Common myeloid progenitor, CD34-positive (primary cell): ENCODE data around the gene SLIT3.

Experiments used
- CTCF ChIA-PET: fragments of 350-600 bp; sonication (Branson Sonifier 250); formaldehyde crosslinking; loops from one replicate; lab custom pipeline; 2021; ENCODE audit warnings: antibody characterized with exemption; lab: Charles Lee
- POLR2A ChIA-PET: fragments of 350-600 bp; sonication (Branson Sonifier 250); formaldehyde crosslinking; loops from one replicate; lab custom pipeline; 2021; ENCODE audit warnings: antibody characterized with exemption; lab: Charles Lee
- DNase-seq, 3 donors: peaks; one replicate each; pipeline versions ENCODE4 v3.0.0 to v3.0.0-alpha.2; 2013
- H3K27ac ChIP-seq, 2 experiments: 1 replicate in 1 of 2; 2 replicates in 1 of 2; pipeline ENCODE4 v1.7.0; 2013; ENCODE audit warnings: inconsistent platforms in 2 of 2, low read length in 2 of 2, mild to moderate bottlenecking in 2 of 2, low read depth in 1 of 2, moderate library complexity in 1 of 2; ENCODE audit not compliant: severe bottlenecking in 2 of 2, insufficient read depth in 1 of 2, poor library complexity in 1 of 2
- H3K27me3 ChIP-seq, 5 experiments: replicated peaks in 2 of 5; 1 replicate in 3 of 5; 2 replicates in 2 of 5; pipeline versions ENCODE4 v1.6.1 to v1.7.0; 2013; ENCODE audit warnings: low read length in 4 of 5, mild to moderate bottlenecking in 2 of 5, moderate library complexity in 2 of 5, inconsistent platforms in 1 of 5; ENCODE audit not compliant: insufficient read depth in 5 of 5, control insufficient read depth in 4 of 5
- H3K36me3 ChIP-seq, 4 experiments: 1 replicate in 2 of 4; 2 replicates in 2 of 4; pipeline versions ENCODE4 v1.6.1 to v1.7.0; 2013; ENCODE audit warnings: low read length in 3 of 4, control low read depth in 1 of 4, mild to moderate bottlenecking in 1 of 4; ENCODE audit not compliant: control insufficient read depth in 4 of 4, insufficient read depth in 4 of 4
- H3K4me1 ChIP-seq, 4 experiments: 1 replicate in 3 of 4; 2 replicates in 1 of 4; pipeline versions ENCODE4 v1.6.1 to v1.7.1; 2013; ENCODE audit warnings: low read length in 3 of 4, mild to moderate bottlenecking in 3 of 4, control low read depth in 1 of 4, inconsistent platforms in 1 of 4, moderate library complexity in 1 of 4; ENCODE audit not compliant: control insufficient read depth in 4 of 4, insufficient read depth in 4 of 4; ENCODE audit errors: control extremely low read depth in 1 of 4
- H3K4me3 ChIP-seq, 7 experiments: 1 replicate in 4 of 7; 2 replicates in 3 of 7; pipeline versions ENCODE4 v1.5.1 to v1.7.0; 2013; ENCODE audit warnings: mild to moderate bottlenecking in 7 of 7, low read length in 6 of 7, moderate library complexity in 6 of 7, inconsistent platforms in 2 of 7, low read depth in 2 of 7, control low read depth in 1 of 7; ENCODE audit not compliant: insufficient read depth in 4 of 7, control insufficient read depth in 1 of 7; ENCODE audit errors: extremely low read depth in 1 of 7
- H3K9me3 ChIP-seq, 5 experiments: 1 replicate in 4 of 5; 2 replicates in 1 of 5; pipeline versions ENCODE4 v1.6.1 to v1.7.1; 2013; ENCODE audit warnings: low read length in 4 of 5, mild to moderate bottlenecking in 2 of 5, inconsistent platforms in 1 of 5, low read depth in 1 of 5, moderate library complexity in 1 of 5; ENCODE audit not compliant: control insufficient read depth in 4 of 5, insufficient read depth in 2 of 5; ENCODE audit errors: control extremely low read depth in 1 of 5
- WGBS: methylation state at CpG from one replicate; pipeline ENCODE4 v1.1.5; 2013; ENCODE audit not compliant: insufficient coverage; 5-methylcytosine and 5-hydroxymethylcytosine counted together

The SLIT3 gene

GRCh38 chr5:168898247-168898911 is 402.6 kb downstream of the SLIT3 start:
- H3K27me3 ChIP-seq, result no peaks in the 10 kb centered on the region
- no peaks in the 10 kb centered on the region for H3K9me3 ChIP-seq
- H3K27ac ChIP-seq, result no peak overlapping the region
- H3K4me3 ChIP-seq, result no peak overlapping the region
- POLR2A ChIA-PET, result no interaction called here
- CTCF ChIA-PET, result interaction anchor here (1.0 kb wide), 1 partner anchor 22 kb away, joined by 3 read pairs; no protein-coding TSS in a partner anchor
- WGBS, result 100% methylated on average over 1 of the region's 7 CpGs
- H3K4me1 ChIP-seq, result peaks cover 0 to 4% (median 3%) of the 10 kb centered on the region in 4 experiments
- no peaks in the 10 kb centered on the region for H3K36me3 ChIP-seq
- no peak for DNase-seq

- 86% methylated on average over 3 of the region's 8 CpGs for WGBS
- Histone ChIP-seq H3K27me3 (no peaks in the 10 kb centered on the region), H3K36me3 (no peaks in the 10 kb centered on the region), H3K4me3 (no peak overlapping the region), H3K4me1 (peaks cover 0 to 4% (median 3%) of the 10 kb centered on the region in 4 experiments), H3K9me3 (no peaks in the 10 kb centered on the region), H3K27ac (no peak overlapping the region)
- CTCF ChIA-PET, result interaction anchor here (1.0 kb wide), 1 partner anchor 23 kb away, joined by 3 read pairs; no protein-coding TSS in a partner anchor
- POLR2A ChIA-PET, result no interaction called here
- DNase-seq, result no peak
These were observed 403.4 kb downstream of the SLIT3 start for GRCh38 chr5:168897387-168898122.

- DNase-seq, result no peak
- 100% methylated on average over 2 of the region's 5 CpGs for WGBS
- ChIA-PET POLR2A (no interaction called here), CTCF (no interaction called here)
- Histone ChIP-seq H3K4me1 (peaks cover 0 to 4% (median 3%) of the 10 kb centered on the region in 4 experiments), H3K27ac (no peak overlapping the region), H3K9me3 (no peaks in the 10 kb centered on the region), H3K27me3 (no peaks in the 10 kb centered on the region), H3K36me3 (no peaks in the 10 kb centered on the region), H3K4me3 (no peak overlapping the region)
These were observed 405.5 kb downstream of the SLIT3 start for GRCh38 chr5:168895295-168896071.

GRCh38 chr5:168893283-168893682 is 407.7 kb downstream of the SLIT3 start:
- Histone ChIP-seq H3K36me3 (no peaks in the 10 kb centered on the region), H3K9me3 (no peaks in the 10 kb centered on the region), H3K4me1 (no peaks in the 10 kb centered on the region), H3K27me3 (no peaks in the 10 kb centered on the region), H3K4me3 (no peak overlapping the region), H3K27ac (no peak overlapping the region)
- ChIA-PET CTCF (interaction anchor here (0.6 to 1.6 kb wide), 3 partner anchors 12 to 845 kb away, joined by 3 to 6 read pairs (median 3); no protein-coding TSS in a partner anchor), POLR2A (no interaction called here)
- WGBS, result 95% methylated on average over 4 of the region's 4 CpGs
- no peak for DNase-seq

GRCh38 chr5:168892618-168893186 is 408.2 kb downstream of the SLIT3 start:
- POLR2A ChIA-PET, result no interaction called here

GRCh38 chr5:168890816-168891812 is 409.8 kb downstream of the SLIT3 start:
- Histone ChIP-seq H3K9me3 (no peaks in the 10 kb centered on the region), H3K27ac (no peak overlapping the region), H3K36me3 (no peaks in the 10 kb centered on the region), H3K4me1 (no peaks in the 10 kb centered on the region), H3K27me3 (peaks cover 0 to 7% (median 0%) of the 10 kb centered on the region in 5 experiments), H3K4me3 (no peak overlapping the region)
- 87% methylated on average over 3 of the region's 6 CpGs for WGBS
- DNase-seq, result no peak
- ChIA-PET POLR2A (no interaction called here), CTCF (no interaction called here)

More at GRCh38 chr5:168892618-168893186, 408.2 kb downstream of the SLIT3 start:
- no peak for DNase-seq
- Histone ChIP-seq H3K27ac (no peak overlapping the region), H3K4me1 (no peaks in the 10 kb centered on the region), H3K27me3 (peaks cover 0 to 2% (median 0%) of the 10 kb centered on the region in 5 experiments), H3K4me3 (no peak overlapping the region), H3K9me3 (no peaks in the 10 kb centered on the region), H3K36me3 (no peaks in the 10 kb centered on the region)
- WGBS, result 83% methylated on average over 2 of the region's 5 CpGs
- CTCF ChIA-PET, result interaction anchor here (0.6 to 1.6 kb wide), 3 partner anchors 12 to 845 kb away, joined by 3 to 6 read pairs (median 3); no protein-coding TSS in a partner anchor
